Neural cell (in vitro differentiated cells): Measurements from ENCODE around the gene ONECUT2.

Source experiments
- POLR2AphosphoS5 ChIP-seq: IDR thresholded peaks from 2 replicates; pipeline ENCODE4 v1.6.1; 2012
- TF ChIP-seq, protein P1 (sequence below): fragments of 450-650 bp; IDR thresholded peaks from 2 replicates; pipeline ENCODE4 v1.5.1; 2014; ENCODE audit warnings: antibody characterized with exemption, mild to moderate bottlenecking, moderate library complexity; ENCODE audit not compliant: poor library complexity, severe bottlenecking
- TF ChIP-seq, protein P2 (sequence below): IDR thresholded peaks from 2 replicates; pipeline ENCODE4 v1.6.1; 2012; ENCODE audit warnings: borderline replicate concordance

DNA sequence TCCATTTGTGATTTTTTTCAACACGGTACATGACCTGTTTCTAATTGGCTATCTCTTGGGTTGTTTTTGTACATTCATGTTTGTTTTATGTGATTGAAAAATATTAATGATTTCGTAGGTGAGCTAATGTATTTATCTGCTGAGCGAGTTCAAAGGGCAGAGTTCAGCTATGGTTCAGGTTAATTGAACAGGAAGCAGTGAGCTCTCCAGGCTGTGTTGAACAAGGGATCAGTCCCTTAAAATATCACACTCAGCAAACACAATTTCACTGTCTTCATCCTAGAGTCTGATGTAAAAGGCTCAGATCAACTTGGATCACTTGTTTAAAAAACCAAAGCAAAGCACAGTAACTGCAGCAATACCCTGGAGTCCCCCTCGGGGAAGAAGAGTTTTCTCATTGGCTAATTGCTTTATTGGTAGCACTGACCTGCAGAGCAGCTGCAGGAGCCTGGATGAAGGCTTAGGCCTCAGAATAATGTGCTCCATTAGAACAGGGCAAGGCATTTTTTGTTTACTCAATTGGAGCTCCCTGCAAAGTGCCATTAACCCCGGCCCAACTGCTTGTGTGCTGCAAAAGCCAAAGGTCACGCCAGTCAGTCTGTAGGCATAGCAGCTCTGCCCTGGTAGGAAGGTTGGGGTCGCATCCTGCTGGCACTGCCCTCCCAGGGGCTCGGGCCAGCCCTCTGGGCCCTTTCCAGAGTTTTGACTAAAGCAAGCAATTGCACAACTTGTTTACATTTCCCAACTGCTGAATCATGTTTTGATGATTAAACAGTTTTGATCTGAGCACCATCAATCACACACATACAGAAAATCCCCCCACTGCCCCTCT, 10.5 kb downstream of the ONECUT2 start:
- TF ChIP-seq, protein P1, sequence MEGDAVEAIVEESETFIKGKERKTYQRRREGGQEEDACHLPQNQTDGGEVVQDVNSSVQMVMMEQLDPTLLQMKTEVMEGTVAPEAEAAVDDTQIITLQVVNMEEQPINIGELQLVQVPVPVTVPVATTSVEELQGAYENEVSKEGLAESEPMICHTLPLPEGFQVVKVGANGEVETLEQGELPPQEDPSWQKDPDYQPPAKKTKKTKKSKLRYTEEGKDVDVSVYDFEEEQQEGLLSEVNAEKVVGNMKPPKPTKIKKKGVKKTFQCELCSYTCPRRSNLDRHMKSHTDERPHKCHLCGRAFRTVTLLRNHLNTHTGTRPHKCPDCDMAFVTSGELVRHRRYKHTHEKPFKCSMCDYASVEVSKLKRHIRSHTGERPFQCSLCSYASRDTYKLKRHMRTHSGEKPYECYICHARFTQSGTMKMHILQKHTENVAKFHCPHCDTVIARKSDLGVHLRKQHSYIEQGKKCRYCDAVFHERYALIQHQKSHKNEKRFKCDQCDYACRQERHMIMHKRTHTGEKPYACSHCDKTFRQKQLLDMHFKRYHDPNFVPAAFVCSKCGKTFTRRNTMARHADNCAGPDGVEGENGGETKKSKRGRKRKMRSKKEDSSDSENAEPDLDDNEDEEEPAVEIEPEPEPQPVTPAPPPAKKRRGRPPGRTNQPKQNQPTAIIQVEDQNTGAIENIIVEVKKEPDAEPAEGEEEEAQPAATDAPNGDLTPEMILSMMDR: no peak
- no peak for TF ChIP-seq POLR2AphosphoS5
- TF ChIP-seq, protein P2, sequence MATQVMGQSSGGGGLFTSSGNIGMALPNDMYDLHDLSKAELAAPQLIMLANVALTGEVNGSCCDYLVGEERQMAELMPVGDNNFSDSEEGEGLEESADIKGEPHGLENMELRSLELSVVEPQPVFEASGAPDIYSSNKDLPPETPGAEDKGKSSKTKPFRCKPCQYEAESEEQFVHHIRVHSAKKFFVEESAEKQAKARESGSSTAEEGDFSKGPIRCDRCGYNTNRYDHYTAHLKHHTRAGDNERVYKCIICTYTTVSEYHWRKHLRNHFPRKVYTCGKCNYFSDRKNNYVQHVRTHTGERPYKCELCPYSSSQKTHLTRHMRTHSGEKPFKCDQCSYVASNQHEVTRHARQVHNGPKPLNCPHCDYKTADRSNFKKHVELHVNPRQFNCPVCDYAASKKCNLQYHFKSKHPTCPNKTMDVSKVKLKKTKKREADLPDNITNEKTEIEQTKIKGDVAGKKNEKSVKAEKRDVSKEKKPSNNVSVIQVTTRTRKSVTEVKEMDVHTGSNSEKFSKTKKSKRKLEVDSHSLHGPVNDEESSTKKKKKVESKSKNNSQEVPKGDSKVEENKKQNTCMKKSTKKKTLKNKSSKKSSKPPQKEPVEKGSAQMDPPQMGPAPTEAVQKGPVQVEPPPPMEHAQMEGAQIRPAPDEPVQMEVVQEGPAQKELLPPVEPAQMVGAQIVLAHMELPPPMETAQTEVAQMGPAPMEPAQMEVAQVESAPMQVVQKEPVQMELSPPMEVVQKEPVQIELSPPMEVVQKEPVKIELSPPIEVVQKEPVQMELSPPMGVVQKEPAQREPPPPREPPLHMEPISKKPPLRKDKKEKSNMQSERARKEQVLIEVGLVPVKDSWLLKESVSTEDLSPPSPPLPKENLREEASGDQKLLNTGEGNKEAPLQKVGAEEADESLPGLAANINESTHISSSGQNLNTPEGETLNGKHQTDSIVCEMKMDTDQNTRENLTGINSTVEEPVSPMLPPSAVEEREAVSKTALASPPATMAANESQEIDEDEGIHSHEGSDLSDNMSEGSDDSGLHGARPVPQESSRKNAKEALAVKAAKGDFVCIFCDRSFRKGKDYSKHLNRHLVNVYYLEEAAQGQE: no peak
